ENCODE measurements around the gene TAC4. TPM values are rescaled to one million over a fixed set of nuclear protein-coding genes. Genes with fewer than 3 reads are reported as not detected.

TAC4 gene
- total and polyA plus RNA-seq, 4 donors = not detected

- WGBS, 2 donors = 90 to 94% methylated on average over 5 of the region's 5 CpGs
- H3K36me3 ChIP-seq (ENCODE audit: control insufficient read depth in 1 of 2, insufficient read depth in 2 of 2, low read length in 1 of 2) = peaks cover 0 to 17% of the 10 kb centered on the region in 2 donors
- DNase-seq = no peak
Measured at GRCh38 chr17:49819138-49819537, 28.7 kb downstream of the TAC4 start.

DNA sequence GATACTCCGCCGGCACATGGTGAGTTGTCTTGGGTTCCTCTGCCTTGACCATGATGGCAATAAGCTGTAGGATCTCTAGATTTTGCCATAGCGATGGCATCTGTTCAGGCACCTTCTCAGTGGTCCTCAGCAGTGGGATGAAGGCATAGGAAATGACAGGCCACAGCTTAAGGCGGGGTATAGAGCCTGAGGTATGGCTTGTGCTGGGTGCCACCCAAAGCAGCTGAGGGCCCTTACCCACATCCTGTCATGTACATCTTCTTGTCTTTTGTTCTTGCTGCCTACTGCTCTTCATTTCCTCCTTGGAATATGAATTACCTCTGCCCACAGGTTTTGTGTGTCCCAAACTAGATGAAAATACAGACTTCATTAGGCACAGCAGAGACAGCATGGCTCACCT is 29.9 kb downstream of the TAC4 start:
- Histone ChIP-seq H3K27ac (ENCODE audit: low read depth in 1 of 2, low read length in 2 of 2) (no peak overlapping the region), H3K4me3 (ENCODE audit: low read length in 2 of 2) (no peak overlapping the region), H3K36me3 (ENCODE audit: control insufficient read depth in 1 of 2, insufficient read depth in 2 of 2, low read length in 1 of 2) (peaks cover 0 to 13% of the 10 kb centered on the region in 2 donors), H3K4me1 (ENCODE audit: control insufficient read depth in 1 of 2, insufficient read depth in 2 of 2, low read length in 2 of 2) (peaks cover 0 to 2% of the 10 kb centered on the region in 2 donors), H3K27me3 (ENCODE audit: control insufficient read depth in 1 of 2, insufficient read depth in 2 of 2, low read length in 1 of 2) (no peaks in the 10 kb centered on the region), H3K9me3 (ENCODE audit: control insufficient read depth, low read length) (no peaks in the 10 kb centered on the region)
- intact Hi-C loops (cut with DNase I) = no loop called here
- ATAC-seq (ENCODE audit: low FRiP score) (no peak), DNase-seq (no peak)
- 94 to 95% methylated on average over 4 of the region's 4 CpGs for WGBS, 2 donors

More at GRCh38 chr17:49819138-49819537, 28.7 kb downstream of the TAC4 start:
- intact Hi-C loops (cut with DNase I) = no loop called here
- H3K4me1 ChIP-seq (ENCODE audit: control insufficient read depth in 1 of 2, insufficient read depth in 2 of 2, low read length in 2 of 2) = no peaks in the 10 kb centered on the region
- H3K4me3 ChIP-seq (ENCODE audit: low read length in 2 of 2) = no peak overlapping the region
- H3K27me3 ChIP-seq (ENCODE audit: control insufficient read depth in 1 of 2, insufficient read depth in 2 of 2, low read length in 1 of 2) = no peaks in the 10 kb centered on the region
- no peak for ATAC-seq (ENCODE audit: low FRiP score)
- H3K27ac ChIP-seq (ENCODE audit: low read depth in 1 of 2, low read length in 2 of 2) = no peak overlapping the region
- no peaks in the 10 kb centered on the region for H3K9me3 ChIP-seq (ENCODE audit: control insufficient read depth, low read length)

- DNase-seq = no peak
- ATAC-seq (ENCODE audit: low FRiP score) = no peak
- 55 to 59% methylated on average over 9 of the region's 9 CpGs for WGBS, 2 donors
- Histone ChIP-seq H3K27ac (ENCODE audit: low read depth in 1 of 2, low read length in 2 of 2) (peak overlapping the region in 1 of 2 donors; percentile 33), H3K4me1 (ENCODE audit: control insufficient read depth in 1 of 2, insufficient read depth in 2 of 2, low read length in 2 of 2) (peaks cover 0 to 2% of the 10 kb centered on the region in 2 donors), H3K27me3 (ENCODE audit: control insufficient read depth in 1 of 2, insufficient read depth in 2 of 2, low read length in 1 of 2) (no peaks in the 10 kb centered on the region), H3K4me3 (ENCODE audit: low read length in 2 of 2) (no peak overlapping the region), H3K36me3 (ENCODE audit: control insufficient read depth in 1 of 2, insufficient read depth in 2 of 2, low read length in 1 of 2) (peaks cover 0 to 7% of the 10 kb centered on the region in 2 donors), H3K9me3 (ENCODE audit: control insufficient read depth, low read length) (no peaks in the 10 kb centered on the region)
- intact Hi-C loops (cut with DNase I) = no loop called here
Measured at GRCh38 chr17:49815761-49816281, 32.0 kb downstream of the TAC4 start.

DNA sequence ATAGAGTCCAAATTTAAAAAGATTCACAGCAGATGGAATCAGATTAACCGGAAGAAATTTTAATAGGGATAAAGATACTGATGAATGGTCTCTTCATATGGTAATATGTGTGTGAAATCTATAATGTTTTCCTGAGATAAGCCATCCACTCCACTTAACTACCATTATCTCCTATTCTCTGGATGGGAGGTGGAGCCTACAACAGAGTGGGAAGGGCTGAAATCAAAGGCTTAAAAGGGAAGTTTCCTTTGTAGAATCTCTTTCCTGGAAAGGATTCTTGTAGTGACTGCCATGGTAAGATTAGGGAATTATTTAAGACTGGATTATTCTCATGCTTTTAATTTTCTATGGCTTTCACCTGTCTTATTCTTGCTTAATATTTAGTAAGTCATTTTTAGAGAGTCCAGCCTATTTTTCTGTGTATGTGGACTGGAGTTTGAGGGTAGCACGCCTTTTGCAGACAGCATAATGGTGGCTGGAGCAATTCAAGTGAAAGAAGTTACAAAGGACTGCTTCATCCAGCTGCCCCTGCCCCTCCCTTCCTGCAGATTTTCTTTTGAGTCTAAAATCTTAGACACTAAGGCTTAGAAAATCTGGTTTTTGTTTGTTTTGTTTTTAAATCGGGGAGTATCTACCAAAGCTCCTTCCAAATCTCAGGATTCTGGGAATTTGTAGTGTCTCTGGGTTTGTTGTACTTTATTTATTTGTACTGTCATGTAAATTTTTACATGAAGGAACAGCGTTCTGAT is 32.9 kb downstream of the TAC4 start:
- 67 to 73% methylated on average over 4 of the region's 4 CpGs for whole genome bisulfite sequencing, 2 donors
- DNase-seq (no peak), ATAC-seq (ENCODE audit: low FRiP score) (no peak)
- H3K27me3 ChIP-seq (ENCODE audit: control insufficient read depth in 1 of 2, insufficient read depth in 2 of 2, low read length in 1 of 2) = no peaks in the 10 kb centered on the region
- peaks cover 0 to 7% of the 10 kb centered on the region in 2 donors for H3K36me3 ChIP-seq (ENCODE audit: control insufficient read depth in 1 of 2, insufficient read depth in 2 of 2, low read length in 1 of 2)
- H3K27ac ChIP-seq (ENCODE audit: low read depth in 1 of 2, low read length in 2 of 2) = no peak overlapping the region
- H3K9me3 ChIP-seq (ENCODE audit: control insufficient read depth, low read length) = no peaks in the 10 kb centered on the region
- H3K4me3 ChIP-seq (ENCODE audit: low read length in 2 of 2) = no peak overlapping the region
- peaks cover 0 to 2% of the 10 kb centered on the region in 2 donors for H3K4me1 ChIP-seq (ENCODE audit: control insufficient read depth in 1 of 2, insufficient read depth in 2 of 2, low read length in 2 of 2)
- intact Hi-C loops (cut with DNase I) = no loop called here

GRCh38 chr17:49809056-49809455 is 38.8 kb downstream of the TAC4 start:
- DNase-seq (no peak), ATAC-seq (ENCODE audit: low FRiP score) (no peak)
- H3K27me3 ChIP-seq (ENCODE audit: control insufficient read depth in 1 of 2, insufficient read depth in 2 of 2, low read length in 1 of 2) = no peaks in the 10 kb centered on the region
- WGBS, 2 donors = 62 to 70% methylated on average over 4 of the region's 4 CpGs
- no peak overlapping the region for H3K4me3 ChIP-seq (ENCODE audit: low read length in 2 of 2)
- H3K36me3 ChIP-seq (ENCODE audit: control insufficient read depth in 1 of 2, insufficient read depth in 2 of 2, low read length in 1 of 2) = peaks cover 0 to 8% of the 10 kb centered on the region in 2 donors
- H3K27ac ChIP-seq (ENCODE audit: low read depth in 1 of 2, low read length in 2 of 2) = no peak overlapping the region
- H3K4me1 ChIP-seq (ENCODE audit: control insufficient read depth in 1 of 2, insufficient read depth in 2 of 2, low read length in 2 of 2) = peaks cover 0 to 2% of the 10 kb centered on the region in 2 donors
- no peaks in the 10 kb centered on the region for H3K9me3 ChIP-seq (ENCODE audit: control insufficient read depth, low read length)
- intact Hi-C loops (cut with DNase I) = no loop called here

DNA sequence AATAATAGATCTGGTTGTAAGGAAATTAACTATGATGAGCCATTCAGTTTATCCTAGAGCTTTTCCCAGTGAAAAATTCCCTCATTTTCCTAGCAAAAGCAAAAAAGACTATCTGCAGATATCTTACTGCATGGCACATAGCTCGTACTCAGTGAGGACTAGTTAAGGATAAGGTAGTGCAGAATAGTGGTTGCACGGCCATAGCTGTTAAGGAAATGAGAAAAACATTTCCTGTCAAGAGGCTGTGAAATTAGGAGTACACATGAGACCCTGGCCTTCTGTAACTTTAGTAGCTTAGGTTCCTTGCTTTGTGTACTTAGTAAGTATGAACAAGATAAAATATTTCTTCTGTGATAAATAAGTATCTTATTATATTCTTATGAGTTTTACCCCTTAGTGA is 49.1 kb downstream of the TAC4 start:
- no peaks in the 10 kb centered on the region for H3K27me3 ChIP-seq (ENCODE audit: control insufficient read depth in 1 of 2, insufficient read depth in 2 of 2, low read length in 1 of 2)
- no peak overlapping the region for H3K27ac ChIP-seq (ENCODE audit: low read depth in 1 of 2, low read length in 2 of 2)
- no peak overlapping the region for H3K4me3 ChIP-seq (ENCODE audit: low read length in 2 of 2)
- WGBS, 2 donors = 71 to 83% methylated on average over 2 of the region's 2 CpGs
- H3K9me3 ChIP-seq (ENCODE audit: control insufficient read depth, low read length) = no peaks in the 10 kb centered on the region
- intact Hi-C loops (cut with DNase I) = no loop called here
- peaks cover 0 to 2% of the 10 kb centered on the region in 2 donors for H3K4me1 ChIP-seq (ENCODE audit: control insufficient read depth in 1 of 2, insufficient read depth in 2 of 2, low read length in 2 of 2)
- H3K36me3 ChIP-seq (ENCODE audit: control insufficient read depth in 1 of 2, insufficient read depth in 2 of 2, low read length in 1 of 2) = peaks cover 6 to 11% of the 10 kb centered on the region in 2 donors
- no peak for ATAC-seq (ENCODE audit: low FRiP score)
- DNase-seq = no peak

- H3K36me3 ChIP-seq (ENCODE audit: control insufficient read depth in 1 of 2, insufficient read depth in 2 of 2, low read length in 1 of 2) = peaks cover 6 to 11% of the 10 kb centered on the region in 2 donors
- no peak for ATAC-seq (ENCODE audit: low FRiP score)
- H3K4me1 ChIP-seq (ENCODE audit: control insufficient read depth in 1 of 2, insufficient read depth in 2 of 2, low read length in 2 of 2) = peaks cover 0 to 2% of the 10 kb centered on the region in 2 donors
- H3K27me3 ChIP-seq (ENCODE audit: control insufficient read depth in 1 of 2, insufficient read depth in 2 of 2, low read length in 1 of 2) = no peaks in the 10 kb centered on the region
- WGBS, 2 donors = 79 to 85% methylated on average over 8 of the region's 8 CpGs
- H3K9me3 ChIP-seq (ENCODE audit: control insufficient read depth, low read length) = no peaks in the 10 kb centered on the region
- no peak overlapping the region for H3K4me3 ChIP-seq (ENCODE audit: low read length in 2 of 2)
- DNase-seq = no peak
- no peak overlapping the region for H3K27ac ChIP-seq (ENCODE audit: low read depth in 1 of 2, low read length in 2 of 2)
- intact Hi-C loops (cut with DNase I) = no loop called here
Measured at GRCh38 chr17:49798182-49798581, 49.7 kb downstream of the TAC4 start.

GRCh38 chr17:49795372-49795771 is 52.5 kb downstream of the TAC4 start:
- DNase-seq = no peak
- Histone ChIP-seq H3K27ac (ENCODE audit: low read depth in 1 of 2, low read length in 2 of 2) (no peak overlapping the region), H3K4me1 (ENCODE audit: control insufficient read depth in 1 of 2, insufficient read depth in 2 of 2, low read length in 2 of 2) (peaks cover 0 to 2% of the 10 kb centered on the region in 2 donors), H3K9me3 (ENCODE audit: control insufficient read depth, low read length) (no peaks in the 10 kb centered on the region), H3K4me3 (ENCODE audit: low read length in 2 of 2) (no peak overlapping the region), H3K36me3 (ENCODE audit: control insufficient read depth in 1 of 2, insufficient read depth in 2 of 2, low read length in 1 of 2) (peaks cover 6 to 11% of the 10 kb centered on the region in 2 donors), H3K27me3 (ENCODE audit: control insufficient read depth in 1 of 2, insufficient read depth in 2 of 2, low read length in 1 of 2) (no peaks in the 10 kb centered on the region)
- ATAC-seq (ENCODE audit: low FRiP score) = no peak
- WGBS, 2 donors = 80 to 84% methylated on average over 5 of the region's 5 CpGs
- intact Hi-C loops (cut with DNase I) = no loop called here

- H3K36me3 ChIP-seq (ENCODE audit: control insufficient read depth in 1 of 2, insufficient read depth in 2 of 2, low read length in 1 of 2) = peaks cover under 1 to 6% of the 10 kb centered on the region in 2 donors
- WGBS, 2 donors = 88 to 93% methylated on average over 3 of the region's 3 CpGs
- DNase-seq = no peak
- H3K27me3 ChIP-seq (ENCODE audit: control insufficient read depth in 1 of 2, insufficient read depth in 2 of 2, low read length in 1 of 2) = no peaks in the 10 kb centered on the region
- no peak for ATAC-seq (ENCODE audit: low FRiP score)
- H3K27ac ChIP-seq (ENCODE audit: low read depth in 1 of 2, low read length in 2 of 2) = no peak overlapping the region
- no peaks in the 10 kb centered on the region for H3K9me3 ChIP-seq (ENCODE audit: control insufficient read depth, low read length)
- no peak overlapping the region for H3K4me3 ChIP-seq (ENCODE audit: low read length in 2 of 2)
- peaks cover 0 to 2% of the 10 kb centered on the region in 2 donors for H3K4me1 ChIP-seq (ENCODE audit: control insufficient read depth in 1 of 2, insufficient read depth in 2 of 2, low read length in 2 of 2)
- intact Hi-C loops (cut with DNase I) = loop anchor here in 1 of 2 donors (5.0 kb wide), 1 partner anchor 34 kb away; no protein-coding TSS in a partner anchor
Measured at GRCh38 chr17:49793309-49793708, 54.6 kb downstream of the TAC4 start.

Data from aorta (tissue), 5 donors.